ENCODE measurements around the gene SFXN4.

- TF ChIP-seq POLR2AphosphoS5 (IDR thresholded peaks at IDR 0.05; ENCODE audit: low read depth) (no peak), CTCF (conservative IDR thresholded peaks at IDR 0.05; ENCODE audit: low read depth in 2 of 2) (no peak), ZNF331 (CRISPR knock-in tag; IDR thresholded peaks at IDR 0.05; ENCODE audit: low read depth) (no peak), JUNB (IDR thresholded peaks at IDR 0.05; ENCODE audit: unreplicated experiment) (no peak), CREB1 (CRISPR knock-in tag; IDR thresholded peaks at IDR 0.05; ENCODE audit: low read depth) (no peak), EZH2 (IDR thresholded peaks at IDR 0.05; ENCODE audit: low read depth, unreplicated experiment) (no peak)
These were observed 29.4 kb downstream of the SFXN4 start for GRCh38 chr10:119136084-119136483.
